ENCODE data around the gene MMP19. TPM values are rescaled to one million over a fixed set of nuclear protein-coding genes. Genes with fewer than 3 reads are reported as not detected.

MMP19 gene
- total RNA-seq, 1 experiment from 2014 or later = 2.3 TPM

- Histone ChIP-seq H3K4me3 (ENCODE audit: low read depth, low read length, poor library complexity, severe bottlenecking) (no peak overlapping the region), H3K9me3 (ENCODE audit: low read depth, low read length, poor library complexity, severe bottlenecking) (no peaks in the 10 kb centered on the region), H3K4me1 (ENCODE audit: insufficient read depth, low read length, poor library complexity, severe bottlenecking) (peaks cover 13% of the 10 kb centered on the region), H3K27ac (ENCODE audit: low read depth, low read length, poor library complexity, severe bottlenecking) (no peak overlapping the region), H3K36me3 (ENCODE audit: insufficient read depth, low read length, poor library complexity, severe bottlenecking) (peaks cover 47% of the 10 kb centered on the region), H3K27me3 (replicated peaks; ENCODE audit: insufficient read depth, low read depth, low read length, poor library complexity) (no peaks in the 10 kb centered on the region)
- intact Hi-C loops (cut with micrococcal nuclease; ENCODE audit: unreplicated experiment) = no loop called here
- POLR2A ChIA-PET (ENCODE audit: low non-redundant PET) = no interaction called here
- no TSS peak for BruUV-seq (replicated peaks)
- CTCF ChIA-PET = no interaction called here
- TF ChIP-seq EZH2 (IDR thresholded peaks at IDR 0.05; ENCODE audit: borderline replicate concordance, low read depth, low read length, poor library complexity, severe bottlenecking) (no peak), CTCF (conservative IDR thresholded peaks at IDR 0.05; ENCODE audit: low read depth, low read length) (no peak)
- DNase-seq (ENCODE audit: low spot score) = no peak
Observed at GRCh38 chr12:55812088-55812487, 30.6 kb downstream of the MMP19 start.

- POLR2A ChIA-PET (ENCODE audit: low non-redundant PET) = no interaction called here
Observed at GRCh38 chr12:55809274-55809673, 33.5 kb downstream of the MMP19 start.

GRCh38 chr12:55806982-55807381 is 35.8 kb downstream of the MMP19 start:
- BruUV-seq (replicated peaks) = no TSS peak
- TF ChIP-seq CTCF (conservative IDR thresholded peaks at IDR 0.05; ENCODE audit: low read depth, low read length) (no peak), EZH2 (IDR thresholded peaks at IDR 0.05; ENCODE audit: borderline replicate concordance, low read depth, low read length, poor library complexity, severe bottlenecking) (no peak)
- H3K4me3 ChIP-seq (ENCODE audit: low read depth, low read length, poor library complexity, severe bottlenecking) = no peak overlapping the region
- H3K27me3 ChIP-seq (replicated peaks; ENCODE audit: insufficient read depth, low read depth, low read length, poor library complexity) = no peaks in the 10 kb centered on the region
- H3K36me3 ChIP-seq (ENCODE audit: insufficient read depth, low read length, poor library complexity, severe bottlenecking) = peaks cover 46% of the 10 kb centered on the region
- DNase-seq (ENCODE audit: low spot score) = no peak
- H3K4me1 ChIP-seq (ENCODE audit: insufficient read depth, low read length, poor library complexity, severe bottlenecking) = no peaks in the 10 kb centered on the region
- ChIA-PET POLR2A (ENCODE audit: low non-redundant PET) (no interaction called here), CTCF (no interaction called here)
- intact Hi-C loops (cut with micrococcal nuclease; ENCODE audit: unreplicated experiment) = no loop called here
- H3K9me3 ChIP-seq (ENCODE audit: low read depth, low read length, poor library complexity, severe bottlenecking) = no peaks in the 10 kb centered on the region
- H3K27ac ChIP-seq (ENCODE audit: low read depth, low read length, poor library complexity, severe bottlenecking) = no peak overlapping the region

More at GRCh38 chr12:55809274-55809673, 33.5 kb downstream of the MMP19 start:
- H3K27ac ChIP-seq (ENCODE audit: low read depth, low read length, poor library complexity, severe bottlenecking) = no peak overlapping the region
- H3K27me3 ChIP-seq (replicated peaks; ENCODE audit: insufficient read depth, low read depth, low read length, poor library complexity) = no peaks in the 10 kb centered on the region
- CTCF ChIA-PET = no interaction called here
- peaks cover 31% of the 10 kb centered on the region for H3K36me3 ChIP-seq (ENCODE audit: insufficient read depth, low read length, poor library complexity, severe bottlenecking)
- no peak overlapping the region for H3K4me3 ChIP-seq (ENCODE audit: low read depth, low read length, poor library complexity, severe bottlenecking)
- no peaks in the 10 kb centered on the region for H3K9me3 ChIP-seq (ENCODE audit: low read depth, low read length, poor library complexity, severe bottlenecking)
- DNase-seq (ENCODE audit: low spot score) = no peak
- no TSS peak for BruUV-seq (replicated peaks)
- intact Hi-C loops (cut with micrococcal nuclease; ENCODE audit: unreplicated experiment) = no loop called here
- TF ChIP-seq EZH2 (IDR thresholded peaks at IDR 0.05; ENCODE audit: borderline replicate concordance, low read depth, low read length, poor library complexity, severe bottlenecking) = no peak
- no peaks in the 10 kb centered on the region for H3K4me1 ChIP-seq (ENCODE audit: insufficient read depth, low read length, poor library complexity, severe bottlenecking)

- Histone ChIP-seq H3K9me3 (ENCODE audit: low read depth, low read length, poor library complexity, severe bottlenecking) (no peaks in the 10 kb centered on the region), H3K36me3 (ENCODE audit: insufficient read depth, low read length, poor library complexity, severe bottlenecking) (peaks cover 83% of the 10 kb centered on the region), H3K27ac (ENCODE audit: low read depth, low read length, poor library complexity, severe bottlenecking) (no peak overlapping the region), H3K4me3 (ENCODE audit: low read depth, low read length, poor library complexity, severe bottlenecking) (no peak overlapping the region), H3K27me3 (replicated peaks; ENCODE audit: insufficient read depth, low read depth, low read length, poor library complexity) (no peaks in the 10 kb centered on the region), H3K4me1 (ENCODE audit: insufficient read depth, low read length, poor library complexity, severe bottlenecking) (peaks cover 3% of the 10 kb centered on the region)
- DNase-seq (ENCODE audit: low spot score) = no peak
- intact Hi-C loops (cut with micrococcal nuclease; ENCODE audit: unreplicated experiment) = loop anchor here (2.0 kb wide), 1 partner anchor 59 kb away; no protein-coding TSS in a partner anchor
- ChIA-PET POLR2A (ENCODE audit: low non-redundant PET) (no interaction called here), CTCF (interaction anchor here (0.5 to 2.2 kb wide), 2 partner anchors 59 to 130 kb away, joined by 7 to 17 read pairs; no protein-coding TSS in a partner anchor)
- BruUV-seq (replicated peaks) = no TSS peak
- TF ChIP-seq EZH2 (IDR thresholded peaks at IDR 0.05; ENCODE audit: borderline replicate concordance, low read depth, low read length, poor library complexity, severe bottlenecking) (no peak), CTCF (conservative IDR thresholded peaks at IDR 0.05; ENCODE audit: low read depth, low read length) (no peak)
Observed at GRCh38 chr12:55797550-55797949, 45.2 kb downstream of the MMP19 start.

All from A673 (cell line).